ENCODE measurements around the gene RAB35.

DNA sequence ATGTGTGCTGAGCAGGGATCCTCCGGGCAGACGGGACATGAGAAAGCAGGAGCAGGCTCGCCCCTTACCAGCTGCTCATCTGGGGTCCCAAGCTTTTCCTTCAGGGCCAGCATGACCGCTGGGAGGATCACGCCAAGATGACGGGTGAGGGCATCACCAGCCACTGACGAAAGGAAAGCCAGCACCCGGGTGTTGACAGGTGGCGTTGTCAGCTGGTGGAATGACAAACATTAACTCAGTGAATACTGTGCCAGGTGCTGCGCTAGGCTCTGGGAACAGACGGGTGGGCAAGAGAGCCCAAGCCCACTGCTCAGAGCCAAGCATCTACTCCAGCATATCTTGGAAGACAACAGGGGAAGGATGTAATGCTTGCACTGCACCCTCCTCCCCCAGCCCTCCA is 21.3 kb upstream of the RAB35 start:
- no peak for TF ChIP-seq BCL11A (tag by site-specific recombination; IDR thresholded peaks at IDR 0.05; ENCODE audit: low read depth)
- no peak for TF ChIP-seq KLF17 (tag by site-specific recombination; IDR thresholded peaks at IDR 0.05)
- TF ChIP-seq, protein P1, sequence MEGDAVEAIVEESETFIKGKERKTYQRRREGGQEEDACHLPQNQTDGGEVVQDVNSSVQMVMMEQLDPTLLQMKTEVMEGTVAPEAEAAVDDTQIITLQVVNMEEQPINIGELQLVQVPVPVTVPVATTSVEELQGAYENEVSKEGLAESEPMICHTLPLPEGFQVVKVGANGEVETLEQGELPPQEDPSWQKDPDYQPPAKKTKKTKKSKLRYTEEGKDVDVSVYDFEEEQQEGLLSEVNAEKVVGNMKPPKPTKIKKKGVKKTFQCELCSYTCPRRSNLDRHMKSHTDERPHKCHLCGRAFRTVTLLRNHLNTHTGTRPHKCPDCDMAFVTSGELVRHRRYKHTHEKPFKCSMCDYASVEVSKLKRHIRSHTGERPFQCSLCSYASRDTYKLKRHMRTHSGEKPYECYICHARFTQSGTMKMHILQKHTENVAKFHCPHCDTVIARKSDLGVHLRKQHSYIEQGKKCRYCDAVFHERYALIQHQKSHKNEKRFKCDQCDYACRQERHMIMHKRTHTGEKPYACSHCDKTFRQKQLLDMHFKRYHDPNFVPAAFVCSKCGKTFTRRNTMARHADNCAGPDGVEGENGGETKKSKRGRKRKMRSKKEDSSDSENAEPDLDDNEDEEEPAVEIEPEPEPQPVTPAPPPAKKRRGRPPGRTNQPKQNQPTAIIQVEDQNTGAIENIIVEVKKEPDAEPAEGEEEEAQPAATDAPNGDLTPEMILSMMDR (tag by site-specific recombination; IDR thresholded peaks at IDR 0.05), result no peak

All from HEK293 (cell line).